Measurements from ENCODE around the gene BAHCC1. TPM values are rescaled to one million over a fixed set of nuclear protein-coding genes. Genes with fewer than 3 reads are reported as not detected.
"Not testable (repeated sequence)": the region's sequence is repeated elsewhere in the genome, so short reads cannot be mapped to it uniquely, and the experiment has no call there.

Gene BAHCC1
- total RNA-seq, 2 experiments from 2014 or later, result 0.40 to 0.65 TPM

GRCh38 chr17:81348097-81349055 is 46.9 kb upstream of the BAHCC1 start:
- TF ChIP-seq, protein P1, sequence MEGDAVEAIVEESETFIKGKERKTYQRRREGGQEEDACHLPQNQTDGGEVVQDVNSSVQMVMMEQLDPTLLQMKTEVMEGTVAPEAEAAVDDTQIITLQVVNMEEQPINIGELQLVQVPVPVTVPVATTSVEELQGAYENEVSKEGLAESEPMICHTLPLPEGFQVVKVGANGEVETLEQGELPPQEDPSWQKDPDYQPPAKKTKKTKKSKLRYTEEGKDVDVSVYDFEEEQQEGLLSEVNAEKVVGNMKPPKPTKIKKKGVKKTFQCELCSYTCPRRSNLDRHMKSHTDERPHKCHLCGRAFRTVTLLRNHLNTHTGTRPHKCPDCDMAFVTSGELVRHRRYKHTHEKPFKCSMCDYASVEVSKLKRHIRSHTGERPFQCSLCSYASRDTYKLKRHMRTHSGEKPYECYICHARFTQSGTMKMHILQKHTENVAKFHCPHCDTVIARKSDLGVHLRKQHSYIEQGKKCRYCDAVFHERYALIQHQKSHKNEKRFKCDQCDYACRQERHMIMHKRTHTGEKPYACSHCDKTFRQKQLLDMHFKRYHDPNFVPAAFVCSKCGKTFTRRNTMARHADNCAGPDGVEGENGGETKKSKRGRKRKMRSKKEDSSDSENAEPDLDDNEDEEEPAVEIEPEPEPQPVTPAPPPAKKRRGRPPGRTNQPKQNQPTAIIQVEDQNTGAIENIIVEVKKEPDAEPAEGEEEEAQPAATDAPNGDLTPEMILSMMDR (IDR thresholded peaks at IDR 0.05), result no peak
- ChIA-PET POLR2A (no interaction called here), CTCF (no interaction called here)
- intact Hi-C loops (cut with micrococcal nuclease), result no loop called here
- Mint-ChIP-seq H3K9me3 (no peaks in the 10 kb centered on the region), H3K27ac (no peak overlapping the region), H3K27me3 (peaks cover 15% of the 10 kb centered on the region), H3K4me3 (no peak overlapping the region), H3K36me3 (ENCODE audit: low read depth) (no peaks in the 10 kb centered on the region), H3K4me1 (ENCODE audit: low read depth) (peaks cover 11% of the 10 kb centered on the region)
- ATAC-seq (no peak), DNase-seq (no peak)

DNA sequence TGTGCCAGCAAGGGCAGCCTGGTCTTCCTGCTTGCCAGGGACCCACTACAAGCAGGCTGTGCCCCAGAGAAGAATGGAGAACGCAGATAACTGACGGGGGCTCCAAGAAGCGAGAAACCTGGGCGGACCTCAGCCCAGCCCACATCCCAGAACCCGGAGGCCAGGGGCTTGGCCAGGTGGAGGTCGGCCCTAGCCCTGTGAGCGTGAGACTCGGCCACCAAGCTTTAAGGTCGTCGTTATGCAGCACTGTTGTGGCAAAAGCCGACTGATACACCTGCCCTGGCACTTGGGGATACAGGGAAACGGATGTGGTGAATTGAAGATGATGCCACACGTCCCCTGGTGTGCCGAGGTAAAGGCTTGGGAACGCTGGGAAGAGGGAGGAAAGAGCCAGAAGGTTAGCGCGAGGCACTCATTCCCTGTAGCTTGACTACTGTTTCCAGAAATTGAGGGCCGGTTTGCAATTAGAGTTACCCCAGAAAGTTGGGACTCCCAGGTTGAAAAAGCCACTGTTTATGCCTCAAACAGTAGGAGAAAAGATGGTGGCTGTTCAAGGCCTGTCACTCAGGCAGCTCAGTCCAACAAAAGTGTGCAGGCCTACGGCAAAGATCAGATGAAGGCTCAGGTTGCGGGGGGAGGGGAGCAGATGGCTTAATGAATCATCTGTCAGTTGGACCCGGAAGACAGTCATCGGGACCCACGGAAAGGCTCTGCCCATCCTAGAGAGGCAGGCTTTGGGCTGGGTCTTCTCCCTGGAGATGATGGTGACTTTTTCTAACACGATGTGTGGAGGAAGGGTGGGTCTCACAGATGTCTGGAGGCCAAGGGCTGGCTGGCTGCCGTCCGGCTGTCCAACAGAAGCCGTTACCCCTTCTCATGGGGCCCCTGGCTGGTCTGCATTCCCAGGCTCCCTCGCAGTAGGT is 45.6 kb upstream of the BAHCC1 start:
- Mint-ChIP-seq H3K4me1 (ENCODE audit: low read depth) (peaks cover under 1% of the 10 kb centered on the region), H3K9me3 (no peaks in the 10 kb centered on the region), H3K36me3 (ENCODE audit: low read depth) (no peaks in the 10 kb centered on the region), H3K27ac (no peak overlapping the region), H3K4me3 (no peak overlapping the region), H3K27me3 (peaks cover 3% of the 10 kb centered on the region)
- ATAC-seq (no peak), DNase-seq (no peak)
- TF ChIP-seq, protein P1 (IDR thresholded peaks at IDR 0.05), result no peak
- ChIA-PET POLR2A (no interaction called here), CTCF (no interaction called here)
- intact Hi-C loops (cut with micrococcal nuclease), result no loop called here

- ChIA-PET POLR2A (interaction anchor here (0.8 kb wide), 1 partner anchor 15 kb away, joined by 3 read pairs; no protein-coding TSS in a partner anchor), CTCF (interaction anchor here (1.2 kb wide), 1 partner anchor 59 kb away, joined by 3 read pairs; no protein-coding TSS in a partner anchor)
- Mint-ChIP-seq H3K36me3 (ENCODE audit: low read depth) (no peaks in the 10 kb centered on the region), H3K27ac (no peak overlapping the region), H3K27me3 (peaks cover 4% of the 10 kb centered on the region), H3K4me1 (ENCODE audit: low read depth) (no peaks in the 10 kb centered on the region), H3K4me3 (no peak overlapping the region), H3K9me3 (no peaks in the 10 kb centered on the region)
- DNase-seq (no peak), ATAC-seq (no peak)
- intact Hi-C loops (cut with micrococcal nuclease), result no loop called here
- TF ChIP-seq, protein P1 (IDR thresholded peaks at IDR 0.05), result no peak
Measured at GRCh38 chr17:81350320-81350890, 44.9 kb upstream of the BAHCC1 start.

GRCh38 chr17:81351329-81352052 is 43.8 kb upstream of the BAHCC1 start:
- DNase-seq; H3K27me3 Mint-ChIP-seq; intact Hi-C loops (cut with micrococcal nuclease); H3K27ac Mint-ChIP-seq; H3K4me1 Mint-ChIP-seq (ENCODE audit: low read depth); ATAC-seq; H3K9me3 Mint-ChIP-seq; H3K36me3 Mint-ChIP-seq (ENCODE audit: low read depth); H3K4me3 Mint-ChIP-seq: not testable (repeated sequence)
- ChIA-PET POLR2A (interaction anchor here (0.8 kb wide), 1 partner anchor 14 kb away, joined by 3 read pairs; no protein-coding TSS in a partner anchor), CTCF (interaction anchor here (1.2 kb wide), 1 partner anchor 60 kb away, joined by 3 read pairs; no protein-coding TSS in a partner anchor)

- H3K27ac Mint-ChIP-seq; intact Hi-C loops (cut with micrococcal nuclease); POLR2A ChIA-PET; ATAC-seq; H3K27me3 Mint-ChIP-seq; H3K36me3 Mint-ChIP-seq (ENCODE audit: low read depth); DNase-seq; H3K4me1 Mint-ChIP-seq (ENCODE audit: low read depth); CTCF ChIA-PET; H3K4me3 Mint-ChIP-seq; H3K9me3 Mint-ChIP-seq: not testable (repeated sequence)
Measured at GRCh38 chr17:81352056-81352455, 43.2 kb upstream of the BAHCC1 start.
